ENCODE results near the gene GNG4.

DNA sequence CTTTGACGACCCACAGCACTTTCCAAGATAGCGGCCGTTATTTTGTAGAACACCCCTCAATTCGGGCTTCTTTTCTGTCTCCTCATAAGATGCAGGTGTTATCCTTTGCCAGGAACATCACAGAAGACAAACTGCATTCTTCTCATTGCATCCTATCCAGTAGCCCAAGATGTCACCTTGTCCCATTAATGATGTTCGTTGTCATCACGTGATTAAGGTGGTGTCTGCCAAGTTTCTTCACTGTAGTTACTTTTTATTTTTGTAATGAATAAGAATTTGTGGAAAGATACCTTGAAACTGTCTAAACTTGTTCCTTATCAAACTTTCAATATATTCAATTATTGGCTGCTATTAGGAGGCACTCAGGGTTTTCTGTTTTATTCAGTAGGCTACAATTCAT, 39.4 kb downstream of the GNG4 start:
- no peak for TF ChIP-seq CTCF (IDR thresholded peaks at IDR 0.05; ENCODE audit: low read depth, low read length)
- no peak for TF ChIP-seq EZH2phosphoT487 (IDR thresholded peaks at IDR 0.05; ENCODE audit: low read depth)

All from OCI-LY3 (cell line).